HL-60 (cell line): ENCODE data around the gene VWA8.

Source experiments
- CTCF ChIP-seq: IDR thresholded peaks from one replicate; pipeline ENCODE4 v1.5.1; 2011; ENCODE audit warnings: low read length, control low read depth, inconsistent platforms; ENCODE audit not compliant: insufficient read depth
- GABPA ChIP-seq: IDR thresholded peaks from 2 replicates; pipeline ENCODE4 v1.6.1; 2012; ENCODE audit warnings: low read depth

- TF ChIP-seq CTCF (no peak), GABPA (no peak)
These were observed 22.0 kb downstream of the VWA8 start for GRCh38 chr13:41938918-41939317.
